ENCODE results near the gene CCL2. TPM values are rescaled to one million over a fixed set of nuclear protein-coding genes. Genes with fewer than 3 reads are reported as not detected.

The CCL2 gene
- total RNA-seq, 1 experiment from 2014 or later, result 3.9 TPM

DNA sequence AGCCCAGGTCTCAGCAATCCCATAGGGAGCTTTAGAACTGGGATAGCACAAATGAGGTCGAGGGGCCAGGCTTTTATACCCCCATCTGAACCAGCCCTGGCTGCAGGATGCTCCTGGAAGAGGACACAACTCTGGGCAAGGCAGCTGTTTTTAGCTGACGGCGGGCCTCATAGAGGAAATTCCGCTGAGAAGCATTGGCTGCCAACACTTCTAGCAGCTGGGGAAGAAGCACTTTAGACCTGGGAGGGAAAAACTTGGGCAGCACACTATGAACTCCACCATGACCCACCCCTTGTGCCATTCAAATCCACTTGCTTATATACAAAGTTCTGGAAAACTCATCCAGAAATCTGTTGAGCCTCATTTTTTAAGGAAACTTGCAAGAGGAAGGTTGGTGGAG lies 35.5 kb downstream of the CCL2 start:
- ChIA-PET CTCF (no interaction called here), POLR2A (ENCODE audit: low non-redundant PET) (no interaction called here)
- H3K36me3 ChIP-seq (ENCODE audit: insufficient read depth, low read length, poor library complexity, severe bottlenecking), result no peaks in the 10 kb centered on the region
- intact Hi-C loops (cut with micrococcal nuclease; ENCODE audit: unreplicated experiment), result no loop called here
- no TSS peak for BruUV-seq (replicated peaks)
- DNase-seq (ENCODE audit: low spot score), result no peak
- H3K9me3 ChIP-seq (ENCODE audit: low read depth, low read length, poor library complexity, severe bottlenecking), result no peaks in the 10 kb centered on the region
- no peak overlapping the region for H3K4me3 ChIP-seq (ENCODE audit: low read depth, low read length, poor library complexity, severe bottlenecking)
- no peak overlapping the region for H3K27ac ChIP-seq (ENCODE audit: low read depth, low read length, poor library complexity, severe bottlenecking)
- no peak for TF ChIP-seq EZH2 (IDR thresholded peaks at IDR 0.05; ENCODE audit: borderline replicate concordance, low read depth, low read length, poor library complexity, severe bottlenecking)
- TF ChIP-seq, protein P1, sequence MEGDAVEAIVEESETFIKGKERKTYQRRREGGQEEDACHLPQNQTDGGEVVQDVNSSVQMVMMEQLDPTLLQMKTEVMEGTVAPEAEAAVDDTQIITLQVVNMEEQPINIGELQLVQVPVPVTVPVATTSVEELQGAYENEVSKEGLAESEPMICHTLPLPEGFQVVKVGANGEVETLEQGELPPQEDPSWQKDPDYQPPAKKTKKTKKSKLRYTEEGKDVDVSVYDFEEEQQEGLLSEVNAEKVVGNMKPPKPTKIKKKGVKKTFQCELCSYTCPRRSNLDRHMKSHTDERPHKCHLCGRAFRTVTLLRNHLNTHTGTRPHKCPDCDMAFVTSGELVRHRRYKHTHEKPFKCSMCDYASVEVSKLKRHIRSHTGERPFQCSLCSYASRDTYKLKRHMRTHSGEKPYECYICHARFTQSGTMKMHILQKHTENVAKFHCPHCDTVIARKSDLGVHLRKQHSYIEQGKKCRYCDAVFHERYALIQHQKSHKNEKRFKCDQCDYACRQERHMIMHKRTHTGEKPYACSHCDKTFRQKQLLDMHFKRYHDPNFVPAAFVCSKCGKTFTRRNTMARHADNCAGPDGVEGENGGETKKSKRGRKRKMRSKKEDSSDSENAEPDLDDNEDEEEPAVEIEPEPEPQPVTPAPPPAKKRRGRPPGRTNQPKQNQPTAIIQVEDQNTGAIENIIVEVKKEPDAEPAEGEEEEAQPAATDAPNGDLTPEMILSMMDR (conservative IDR thresholded peaks at IDR 0.05; ENCODE audit: low read depth, low read length), result no peak
- H3K27me3 ChIP-seq (replicated peaks; ENCODE audit: insufficient read depth, low read depth, low read length, poor library complexity), result no peaks in the 10 kb centered on the region
- no peaks in the 10 kb centered on the region for H3K4me1 ChIP-seq (ENCODE audit: insufficient read depth, low read length, poor library complexity, severe bottlenecking)

- intact Hi-C loops (cut with micrococcal nuclease; ENCODE audit: unreplicated experiment), result no loop called here
- H3K4me3 ChIP-seq (ENCODE audit: low read depth, low read length, poor library complexity, severe bottlenecking), result no peak overlapping the region
- no peak for TF ChIP-seq EZH2 (IDR thresholded peaks at IDR 0.05; ENCODE audit: borderline replicate concordance, low read depth, low read length, poor library complexity, severe bottlenecking)
- TF ChIP-seq, protein P1 (conservative IDR thresholded peaks at IDR 0.05; ENCODE audit: low read depth, low read length), result no peak
- H3K27ac ChIP-seq (ENCODE audit: low read depth, low read length, poor library complexity, severe bottlenecking), result no peak overlapping the region
- DNase-seq (ENCODE audit: low spot score), result no peak
- H3K27me3 ChIP-seq (replicated peaks; ENCODE audit: insufficient read depth, low read depth, low read length, poor library complexity), result no peaks in the 10 kb centered on the region
- no peaks in the 10 kb centered on the region for H3K4me1 ChIP-seq (ENCODE audit: insufficient read depth, low read length, poor library complexity, severe bottlenecking)
- BruUV-seq (replicated peaks), result no TSS peak
- CTCF ChIA-PET, result no interaction called here
- H3K36me3 ChIP-seq (ENCODE audit: insufficient read depth, low read length, poor library complexity, severe bottlenecking), result no peaks in the 10 kb centered on the region
- POLR2A ChIA-PET (ENCODE audit: low non-redundant PET), result no interaction called here
- no peaks in the 10 kb centered on the region for H3K9me3 ChIP-seq (ENCODE audit: low read depth, low read length, poor library complexity, severe bottlenecking)
These were observed 36.8 kb downstream of the CCL2 start for GRCh38 chr17:34291721-34292348.

- Histone ChIP-seq H3K4me3 (ENCODE audit: low read depth, low read length, poor library complexity, severe bottlenecking) (no peak overlapping the region), H3K9me3 (ENCODE audit: low read depth, low read length, poor library complexity, severe bottlenecking) (no peaks in the 10 kb centered on the region), H3K27ac (ENCODE audit: low read depth, low read length, poor library complexity, severe bottlenecking) (no peak overlapping the region), H3K27me3 (replicated peaks; ENCODE audit: insufficient read depth, low read depth, low read length, poor library complexity) (no peaks in the 10 kb centered on the region), H3K4me1 (ENCODE audit: insufficient read depth, low read length, poor library complexity, severe bottlenecking) (no peaks in the 10 kb centered on the region), H3K36me3 (ENCODE audit: insufficient read depth, low read length, poor library complexity, severe bottlenecking) (no peaks in the 10 kb centered on the region)
- DNase-seq (ENCODE audit: low spot score), result no peak
- intact Hi-C loops (cut with micrococcal nuclease; ENCODE audit: unreplicated experiment), result no loop called here
- no peak for TF ChIP-seq EZH2 (IDR thresholded peaks at IDR 0.05; ENCODE audit: borderline replicate concordance, low read depth, low read length, poor library complexity, severe bottlenecking)
- TF ChIP-seq, protein P1 (conservative IDR thresholded peaks at IDR 0.05; ENCODE audit: low read depth, low read length), result no peak
- ChIA-PET POLR2A (ENCODE audit: low non-redundant PET) (no interaction called here), CTCF (interaction anchor here (0.6 kb wide), 1 partner anchor 12 kb away, joined by 3 read pairs; no protein-coding TSS in a partner anchor)
- BruUV-seq (replicated peaks), result no TSS peak
These were observed 43.9 kb downstream of the CCL2 start for GRCh38 chr17:34299027-34299426.
